K562 (cell line): ENCODE data around the gene RUSC1. TPM values are rescaled to one million over a fixed set of nuclear protein-coding genes. Genes with fewer than 3 reads are reported as not detected.
A peak's percentile ranks its signal among the peaks of the same experiment; 100 is the strongest.

Experiments used
- ESRRA ChIP-seq: fragments of 450-650 bp; IDR thresholded peaks from 2 replicates; pipeline ENCODE4 v1.6.1; 2014; ENCODE audit warnings: low read depth, mild to moderate bottlenecking, moderate library complexity, borderline replicate concordance
- MIER1 ChIP-seq: fragments of 450-650 bp; IDR thresholded peaks from 2 replicates; pipeline ENCODE4 v1.6.1; 2016; ENCODE audit warnings: antibody characterized with exemption, mild to moderate bottlenecking, low read depth
- POLR2A ChIP-seq: fragments of 450-650 bp; conservative IDR thresholded peaks from 2 replicates; pipeline ENCODE4 v1.6.1; 2016
- PRMT5 ChIP-seq: sonication (generic); formaldehyde crosslinking; IDR thresholded peaks from 2 replicates; pipeline ENCODE4 v1.5.0; 2020; ENCODE audit warnings: missing genetic modification reagents
- TEAD1 ChIP-seq, 2 experiments: fragments of 450-650 bp in 1 of 2; sonication (generic) in 1 of 2; formaldehyde crosslinking; IDR thresholded peaks; 2 replicates each; pipeline versions ENCODE4 v1.4.0 to v1.8.0; 2020 to 2022; ENCODE audit warnings: mild to moderate bottlenecking in 2 of 2, missing genetic modification reagents in 1 of 2
- ZBTB7A ChIP-seq: IDR thresholded peaks from 2 replicates; pipeline ENCODE4 v1.6.1; 2011; ENCODE audit warnings: low read depth, mild to moderate bottlenecking, low read length, moderate library complexity, borderline replicate concordance; ENCODE audit not compliant: control insufficient read depth
- ZZZ3 ChIP-seq: fragments of 450-650 bp; IDR thresholded peaks from 2 replicates; pipeline ENCODE4 v1.6.1; 2016; ENCODE audit warnings: antibody characterized with exemption, mild to moderate bottlenecking, moderate library complexity
- polyA plus RNA-seq, 8 experiments: library from polyadenylated mRNA; depleted of rRNA in 4 of 8; stranded (reverse) in 5 of 8; unstranded in 3 of 8; fragments of >200 nt; fragmentation: Nextera tagmentation in 2 of 8; fragmentation: Illumina TruSeq in 1 of 8; extraction: Ambion mirVana in 2 of 8; extraction: Trizol in 1 of 8; gene quantifications; 2 replicates each; pipeline versions ENCODE4 v1.2.1 to v1.2.3, GENCODE V29; 2011 to 2014; ENCODE audit warnings: inconsistent platforms in 1 of 8, missing spikeins in 1 of 8
- total RNA-seq, 7 experiments: library from RNA; depleted of rRNA in 6 of 7; stranded (reverse); fragments of >200 nt in 6 of 7; fragmentation: Illumina TruSeq in 2 of 7; extraction: Trizol in 2 of 7; gene quantifications; 2 replicates each; pipeline versions ENCODE4 v1.2.1 to v1.2.3, GENCODE V29; 2011 to 2021; ENCODE audit warnings: low replicate concordance in 1 of 7
- TF ChIP-seq, protein P1 (sequence below): conservative IDR thresholded peaks from 2 replicates; pipeline ENCODE4 v1.6.1; 2011; ENCODE audit warnings: low read depth, mild to moderate bottlenecking, low read length; ENCODE audit not compliant: control insufficient read depth
- TF ChIP-seq, protein P2 (sequence below), 3 experiments: fragments of 200-800 bp in 1 of 3; sonication (Bioruptor generic) in 1 of 3; sonication (generic) in 1 of 3; formaldehyde crosslinking in 1 of 3; IDR thresholded peaks; 2 replicates each; pipeline versions ENCODE4 v1.6.1 to v1.8.0; 2016 to 2022; ENCODE audit warnings: mild to moderate bottlenecking in 2 of 3, missing compliant biosample characterization in 2 of 3, missing genetic modification characterization in 2 of 3, missing genetic modification reagents in 1 of 3
- TF ChIP-seq, protein P3 (sequence below): sonication (generic); formaldehyde crosslinking; IDR thresholded peaks from 2 replicates; pipeline ENCODE4 v1.8.0; 2022; ENCODE audit warnings: mild to moderate bottlenecking, missing genetic modification reagents
- TF ChIP-seq, protein P4 (sequence below), 2 experiments: fragments of 450-650 bp; conservative IDR thresholded peaks; 2 replicates each; pipeline ENCODE4 v1.6.1; 2017; ENCODE audit warnings: mild to moderate bottlenecking in 2 of 2, moderate library complexity in 2 of 2
- TF ChIP-seq, protein P5 (sequence below), 3 experiments: IDR thresholded peaks in 2 of 3; conservative IDR thresholded peaks in 1 of 3; 2 replicates each; pipeline ENCODE4 v1.5.1; 2011 to 2012; ENCODE audit warnings: low read length in 3 of 3, mild to moderate bottlenecking in 3 of 3, control low read depth in 2 of 3, improper control_type of control experiment in 1 of 3, inconsistent platforms in 1 of 3, low read depth in 1 of 3, mixed read lengths in 1 of 3, moderate library complexity in 1 of 3; ENCODE audit not compliant: insufficient read depth in 2 of 3

The RUSC1 gene
- total and polyA plus RNA-seq, 9 of the 15 experiments (the other 6 are each of a cell fraction or from before 2014, with no cell fraction given), result 5.7 to 68.3 (median 33.6) TPM

DNA sequence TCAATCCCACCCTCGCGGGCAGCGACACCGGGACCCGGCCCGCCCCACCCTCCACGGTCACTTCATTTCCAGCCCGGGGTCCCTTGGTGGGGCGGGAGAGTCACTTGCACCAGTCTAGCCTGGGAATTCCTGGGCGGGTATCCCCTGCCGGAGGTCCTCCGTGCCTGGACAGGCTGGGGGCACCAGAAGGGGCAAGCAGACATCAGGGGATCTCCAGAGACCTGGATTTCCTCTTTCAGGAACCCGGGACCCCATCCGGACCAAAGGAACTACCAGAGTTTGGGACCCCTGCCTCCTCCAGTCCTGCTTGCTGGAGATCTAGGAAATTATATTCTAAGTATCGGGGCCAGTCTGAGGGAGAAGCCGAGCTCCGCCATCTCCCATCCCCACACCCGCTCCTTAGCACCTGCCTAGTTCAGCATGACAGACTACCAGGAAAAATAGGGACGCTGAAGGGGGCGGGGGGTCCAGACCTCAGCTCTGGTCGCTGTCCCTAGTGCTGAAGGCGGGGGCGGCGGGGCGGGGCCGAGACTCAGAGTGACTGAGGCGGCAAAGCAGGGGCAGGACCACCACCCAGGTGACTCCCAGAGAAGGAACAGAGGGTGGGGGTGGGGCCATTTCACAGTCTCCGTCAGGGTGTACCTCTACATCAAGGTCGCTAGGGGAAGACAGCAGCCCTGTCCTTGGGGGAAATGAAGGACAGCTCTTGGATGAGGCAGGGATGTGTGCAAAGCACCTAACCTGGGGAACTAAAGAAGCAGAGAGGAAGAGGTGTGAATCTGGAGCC is 42.6 kb upstream of the RUSC1 start (continued):
- TF ChIP-seq, protein P1, sequence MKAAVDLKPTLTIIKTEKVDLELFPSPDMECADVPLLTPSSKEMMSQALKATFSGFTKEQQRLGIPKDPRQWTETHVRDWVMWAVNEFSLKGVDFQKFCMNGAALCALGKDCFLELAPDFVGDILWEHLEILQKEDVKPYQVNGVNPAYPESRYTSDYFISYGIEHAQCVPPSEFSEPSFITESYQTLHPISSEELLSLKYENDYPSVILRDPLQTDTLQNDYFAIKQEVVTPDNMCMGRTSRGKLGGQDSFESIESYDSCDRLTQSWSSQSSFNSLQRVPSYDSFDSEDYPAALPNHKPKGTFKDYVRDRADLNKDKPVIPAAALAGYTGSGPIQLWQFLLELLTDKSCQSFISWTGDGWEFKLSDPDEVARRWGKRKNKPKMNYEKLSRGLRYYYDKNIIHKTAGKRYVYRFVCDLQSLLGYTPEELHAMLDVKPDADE, result peak; percentile 14; the same call in 1 of the 2 replicates
- TF ChIP-seq PRMT5 (CRISPR knock-in tag) (peak; percentile 85; the same call in 1 of the 2 replicates), ZZZ3 (no peak), ESRRA (peak; percentile 58; the same call in 1 of the 2 replicates), MIER1 (peak; percentile 85), TEAD1 (CRISPR knock-in tag; IDR thresholded peaks at IDR 0.05) (no peak), ZBTB7A (peak; percentile 96), POLR2A (no peak)
- TF ChIP-seq, protein P2, sequence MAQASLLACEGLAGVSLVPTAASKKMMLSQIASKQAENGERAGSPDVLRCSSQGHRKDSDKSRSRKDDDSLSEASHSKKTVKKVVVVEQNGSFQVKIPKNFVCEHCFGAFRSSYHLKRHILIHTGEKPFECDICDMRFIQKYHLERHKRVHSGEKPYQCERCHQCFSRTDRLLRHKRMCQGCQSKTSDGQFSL (CRISPR knock-in tag; IDR thresholded peaks at IDR 0.05), result no peak
- TF ChIP-seq, protein P2 (tag; IDR thresholded peaks at IDR 0.05), result no peak
- TF ChIP-seq, protein P3, sequence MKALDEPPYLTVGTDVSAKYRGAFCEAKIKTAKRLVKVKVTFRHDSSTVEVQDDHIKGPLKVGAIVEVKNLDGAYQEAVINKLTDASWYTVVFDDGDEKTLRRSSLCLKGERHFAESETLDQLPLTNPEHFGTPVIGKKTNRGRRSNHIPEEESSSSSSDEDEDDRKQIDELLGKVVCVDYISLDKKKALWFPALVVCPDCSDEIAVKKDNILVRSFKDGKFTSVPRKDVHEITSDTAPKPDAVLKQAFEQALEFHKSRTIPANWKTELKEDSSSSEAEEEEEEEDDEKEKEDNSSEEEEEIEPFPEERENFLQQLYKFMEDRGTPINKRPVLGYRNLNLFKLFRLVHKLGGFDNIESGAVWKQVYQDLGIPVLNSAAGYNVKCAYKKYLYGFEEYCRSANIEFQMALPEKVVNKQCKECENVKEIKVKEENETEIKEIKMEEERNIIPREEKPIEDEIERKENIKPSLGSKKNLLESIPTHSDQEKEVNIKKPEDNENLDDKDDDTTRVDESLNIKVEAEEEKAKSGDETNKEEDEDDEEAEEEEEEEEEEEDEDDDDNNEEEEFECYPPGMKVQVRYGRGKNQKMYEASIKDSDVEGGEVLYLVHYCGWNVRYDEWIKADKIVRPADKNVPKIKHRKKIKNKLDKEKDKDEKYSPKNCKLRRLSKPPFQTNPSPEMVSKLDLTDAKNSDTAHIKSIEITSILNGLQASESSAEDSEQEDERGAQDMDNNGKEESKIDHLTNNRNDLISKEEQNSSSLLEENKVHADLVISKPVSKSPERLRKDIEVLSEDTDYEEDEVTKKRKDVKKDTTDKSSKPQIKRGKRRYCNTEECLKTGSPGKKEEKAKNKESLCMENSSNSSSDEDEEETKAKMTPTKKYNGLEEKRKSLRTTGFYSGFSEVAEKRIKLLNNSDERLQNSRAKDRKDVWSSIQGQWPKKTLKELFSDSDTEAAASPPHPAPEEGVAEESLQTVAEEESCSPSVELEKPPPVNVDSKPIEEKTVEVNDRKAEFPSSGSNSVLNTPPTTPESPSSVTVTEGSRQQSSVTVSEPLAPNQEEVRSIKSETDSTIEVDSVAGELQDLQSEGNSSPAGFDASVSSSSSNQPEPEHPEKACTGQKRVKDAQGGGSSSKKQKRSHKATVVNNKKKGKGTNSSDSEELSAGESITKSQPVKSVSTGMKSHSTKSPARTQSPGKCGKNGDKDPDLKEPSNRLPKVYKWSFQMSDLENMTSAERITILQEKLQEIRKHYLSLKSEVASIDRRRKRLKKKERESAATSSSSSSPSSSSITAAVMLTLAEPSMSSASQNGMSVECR, result peak; percentile 78
- TF ChIP-seq, protein P4, sequence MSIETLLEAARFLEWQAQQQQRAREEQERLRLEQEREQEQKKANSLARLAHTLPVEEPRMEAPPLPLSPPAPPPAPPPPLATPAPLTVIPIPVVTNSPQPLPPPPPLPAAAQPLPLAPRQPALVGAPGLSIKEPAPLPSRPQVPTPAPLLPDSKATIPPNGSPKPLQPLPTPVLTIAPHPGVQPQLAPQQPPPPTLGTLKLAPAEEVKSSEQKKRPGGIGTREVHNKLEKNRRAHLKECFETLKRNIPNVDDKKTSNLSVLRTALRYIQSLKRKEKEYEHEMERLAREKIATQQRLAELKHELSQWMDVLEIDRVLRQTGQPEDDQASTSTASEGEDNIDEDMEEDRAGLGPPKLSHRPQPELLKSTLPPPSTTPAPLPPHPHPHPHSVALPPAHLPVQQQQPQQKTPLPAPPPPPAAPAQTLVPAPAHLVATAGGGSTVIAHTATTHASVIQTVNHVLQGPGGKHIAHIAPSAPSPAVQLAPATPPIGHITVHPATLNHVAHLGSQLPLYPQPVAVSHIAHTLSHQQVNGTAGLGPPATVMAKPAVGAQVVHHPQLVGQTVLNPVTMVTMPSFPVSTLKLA (conservative IDR thresholded peaks at IDR 0.05), result peak; percentile 30 to 47
- TF ChIP-seq, protein P5, sequence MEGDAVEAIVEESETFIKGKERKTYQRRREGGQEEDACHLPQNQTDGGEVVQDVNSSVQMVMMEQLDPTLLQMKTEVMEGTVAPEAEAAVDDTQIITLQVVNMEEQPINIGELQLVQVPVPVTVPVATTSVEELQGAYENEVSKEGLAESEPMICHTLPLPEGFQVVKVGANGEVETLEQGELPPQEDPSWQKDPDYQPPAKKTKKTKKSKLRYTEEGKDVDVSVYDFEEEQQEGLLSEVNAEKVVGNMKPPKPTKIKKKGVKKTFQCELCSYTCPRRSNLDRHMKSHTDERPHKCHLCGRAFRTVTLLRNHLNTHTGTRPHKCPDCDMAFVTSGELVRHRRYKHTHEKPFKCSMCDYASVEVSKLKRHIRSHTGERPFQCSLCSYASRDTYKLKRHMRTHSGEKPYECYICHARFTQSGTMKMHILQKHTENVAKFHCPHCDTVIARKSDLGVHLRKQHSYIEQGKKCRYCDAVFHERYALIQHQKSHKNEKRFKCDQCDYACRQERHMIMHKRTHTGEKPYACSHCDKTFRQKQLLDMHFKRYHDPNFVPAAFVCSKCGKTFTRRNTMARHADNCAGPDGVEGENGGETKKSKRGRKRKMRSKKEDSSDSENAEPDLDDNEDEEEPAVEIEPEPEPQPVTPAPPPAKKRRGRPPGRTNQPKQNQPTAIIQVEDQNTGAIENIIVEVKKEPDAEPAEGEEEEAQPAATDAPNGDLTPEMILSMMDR (IDR thresholded peaks at IDR 0.05 in 2 of 3, conservative IDR thresholded peaks at IDR 0.05 in 1 of 3; ENCODE audit: insufficient read depth in 2 of 3, low read depth in 1 of 3, low read length in 3 of 3), result peak; percentile 29 to 43 (median 40); a peak in 2 of 6 replicates
